Hepatocyte (in vitro differentiated cells): ENCODE data around the gene CEP55. TPM values are rescaled to one million over a fixed set of nuclear protein-coding genes. Genes with fewer than 3 reads are reported as not detected.
"Not testable (repeated sequence)": the region's sequence is repeated elsewhere in the genome, so short reads cannot be mapped to it uniquely, and the experiment has no call there.

Experiments
- DNase-seq: peaks from one replicate; pipeline ENCODE4 v3.0.0-alpha.2; 2016; ENCODE audit warnings: low spot score
- H2AFZ ChIP-seq: fragments of 200-600 bp; sonication (generic); 2 replicates; pipeline ENCODE4 v1.6.0; 2016; ENCODE audit warnings: antibody characterized with exemption, mild to moderate bottlenecking
- H3K27ac ChIP-seq: fragments of 200-600 bp; sonication (generic); 2 replicates; pipeline ENCODE4 v1.5.1; 2016; ENCODE audit warnings: mild to moderate bottlenecking
- H3K27me3 ChIP-seq: fragments of 200-600 bp; sonication (generic); 2 replicates; pipeline ENCODE4 v1.6.1; 2016
- H3K36me3 ChIP-seq: fragments of 200-600 bp; sonication (generic); replicated peaks from 2 replicates; pipeline ENCODE4 v1.5.1; 2016; ENCODE audit warnings: low read depth; ENCODE audit not compliant: insufficient read depth
- H3K4me1 ChIP-seq: fragments of 200-600 bp; sonication (generic); 2 replicates; pipeline ENCODE4 v1.5.1; 2016; ENCODE audit warnings: mild to moderate bottlenecking, moderate library complexity; ENCODE audit not compliant: insufficient read depth
- H3K4me2 ChIP-seq: fragments of 200-600 bp; sonication (generic); 2 replicates; pipeline ENCODE4 v1.6.0; 2016
- H3K4me3 ChIP-seq: fragments of 200-600 bp; sonication (generic); 2 replicates; pipeline ENCODE4 v1.5.1; 2016; ENCODE audit warnings: mild to moderate bottlenecking
- H3K79me2 ChIP-seq: fragments of 200-600 bp; sonication (generic); 2 replicates; pipeline ENCODE4 v1.6.0; 2017; ENCODE audit warnings: mild to moderate bottlenecking
- H3K9me2 ChIP-seq: fragments of 200-600 bp; sonication (generic); replicated peaks from 2 replicates; pipeline ENCODE4 v1.6.0; 2017; ENCODE audit warnings: mild to moderate bottlenecking; ENCODE audit not compliant: insufficient read depth
- H3K9me3 ChIP-seq: fragments of 200-600 bp; sonication (generic); 2 replicates; pipeline ENCODE4 v1.5.1; 2016; ENCODE audit warnings: low read depth, mild to moderate bottlenecking
- H4K20me1 ChIP-seq: fragments of 200-600 bp; sonication (generic); 2 replicates; pipeline ENCODE4 v1.6.0; 2016; ENCODE audit warnings: mild to moderate bottlenecking; ENCODE audit not compliant: insufficient read depth, poor library complexity, severe bottlenecking
- EZH2 ChIP-seq: fragments of 200-600 bp; sonication (generic); IDR thresholded peaks from 2 replicates; pipeline ENCODE4 v1.6.1; 2016; ENCODE audit warnings: antibody characterized with exemption, mild to moderate bottlenecking, borderline replicate concordance
- EZH2phosphoT487 ChIP-seq: fragments of 200-600 bp; sonication (generic); IDR thresholded peaks from one replicate; pipeline ENCODE4 v1.6.1; 2018; ENCODE audit warnings: antibody characterized with exemption, mild to moderate bottlenecking, low read depth, moderate library complexity; ENCODE audit not compliant: unreplicated experiment, severe bottlenecking
- WGBS: methylation state at CpG from one replicate; pipeline ENCODE4 v1.1.6; 2016; ENCODE audit warnings: low lambda C conversion rate; ENCODE audit errors: missing lambda C conversion rate; 5-methylcytosine and 5-hydroxymethylcytosine counted together
- polyA plus RNA-seq: library from polyadenylated mRNA; unstranded; fragments of >200 nt; fragmentation: Nextera tagmentation; extraction: Ambion mirVana; gene quantifications from 2 replicates; pipeline ENCODE4 v1.2.1, GENCODE V29; 2016
- total RNA-seq: library from RNA; depleted of rRNA; stranded (reverse); fragments of >200 nt; gene quantifications from 2 replicates; pipeline ENCODE4 v1.2.3, GENCODE V29; 2014
- TF ChIP-seq, protein P1 (sequence below): fragments of 200-600 bp; sonication (generic); IDR thresholded peaks from 2 replicates; pipeline ENCODE4 v1.5.1; 2016; ENCODE audit warnings: antibody characterized with exemption, mild to moderate bottlenecking; ENCODE audit not compliant: poor library complexity

Gene CEP55
- total and polyA plus RNA-seq, 2 experiments from 2014 or later, result 4.0 to 5.4 TPM

DNA sequence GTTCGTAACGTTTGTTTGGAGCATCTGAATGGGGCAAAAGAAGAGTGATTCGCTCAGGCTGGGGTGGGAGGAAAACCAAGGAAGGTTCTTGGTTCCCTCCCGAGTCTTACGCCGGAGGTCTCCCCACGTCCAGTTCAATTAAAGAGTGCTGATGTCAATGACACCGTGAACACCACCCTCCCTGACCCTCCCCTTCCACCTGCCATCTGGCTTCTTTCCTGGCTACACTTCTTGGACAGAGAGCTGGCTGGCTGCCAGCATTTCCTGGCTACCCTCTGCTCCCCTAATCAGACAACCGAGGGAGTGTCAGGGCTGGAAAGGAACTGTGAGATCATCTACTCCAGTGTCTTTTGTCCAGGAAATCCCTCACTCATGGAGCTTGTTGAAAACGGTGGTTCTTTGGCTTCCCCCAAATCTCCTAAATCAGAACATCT, 46.0 kb downstream of the CEP55 start:
- H3K27me3 ChIP-seq, result no peaks in the 10 kb centered on the region
- DNase-seq, result peak; percentile 79
- H4K20me1 ChIP-seq, result no peaks in the 10 kb centered on the region
- peak overlapping the region; percentile 72 for H3K27ac ChIP-seq
- no peaks in the 10 kb centered on the region for H3K9me3 ChIP-seq
- WGBS, result 34% methylated on average over 10 of the region's 10 CpGs
- H3K4me3 ChIP-seq, result no peak overlapping the region
- no peaks in the 10 kb centered on the region for H3K9me2 ChIP-seq
- peak overlapping the region; percentile 57 for H2AFZ ChIP-seq
- H3K4me2 ChIP-seq, result peak overlapping the region; percentile 76
- no peaks in the 10 kb centered on the region for H3K79me2 ChIP-seq
- TF ChIP-seq EZH2 (no peak), EZH2phosphoT487 (no peak)
- TF ChIP-seq, protein P1, sequence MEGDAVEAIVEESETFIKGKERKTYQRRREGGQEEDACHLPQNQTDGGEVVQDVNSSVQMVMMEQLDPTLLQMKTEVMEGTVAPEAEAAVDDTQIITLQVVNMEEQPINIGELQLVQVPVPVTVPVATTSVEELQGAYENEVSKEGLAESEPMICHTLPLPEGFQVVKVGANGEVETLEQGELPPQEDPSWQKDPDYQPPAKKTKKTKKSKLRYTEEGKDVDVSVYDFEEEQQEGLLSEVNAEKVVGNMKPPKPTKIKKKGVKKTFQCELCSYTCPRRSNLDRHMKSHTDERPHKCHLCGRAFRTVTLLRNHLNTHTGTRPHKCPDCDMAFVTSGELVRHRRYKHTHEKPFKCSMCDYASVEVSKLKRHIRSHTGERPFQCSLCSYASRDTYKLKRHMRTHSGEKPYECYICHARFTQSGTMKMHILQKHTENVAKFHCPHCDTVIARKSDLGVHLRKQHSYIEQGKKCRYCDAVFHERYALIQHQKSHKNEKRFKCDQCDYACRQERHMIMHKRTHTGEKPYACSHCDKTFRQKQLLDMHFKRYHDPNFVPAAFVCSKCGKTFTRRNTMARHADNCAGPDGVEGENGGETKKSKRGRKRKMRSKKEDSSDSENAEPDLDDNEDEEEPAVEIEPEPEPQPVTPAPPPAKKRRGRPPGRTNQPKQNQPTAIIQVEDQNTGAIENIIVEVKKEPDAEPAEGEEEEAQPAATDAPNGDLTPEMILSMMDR, result no peak
- H3K4me1 ChIP-seq, result no peaks in the 10 kb centered on the region
- H3K36me3 ChIP-seq, result no peaks in the 10 kb centered on the region

DNA sequence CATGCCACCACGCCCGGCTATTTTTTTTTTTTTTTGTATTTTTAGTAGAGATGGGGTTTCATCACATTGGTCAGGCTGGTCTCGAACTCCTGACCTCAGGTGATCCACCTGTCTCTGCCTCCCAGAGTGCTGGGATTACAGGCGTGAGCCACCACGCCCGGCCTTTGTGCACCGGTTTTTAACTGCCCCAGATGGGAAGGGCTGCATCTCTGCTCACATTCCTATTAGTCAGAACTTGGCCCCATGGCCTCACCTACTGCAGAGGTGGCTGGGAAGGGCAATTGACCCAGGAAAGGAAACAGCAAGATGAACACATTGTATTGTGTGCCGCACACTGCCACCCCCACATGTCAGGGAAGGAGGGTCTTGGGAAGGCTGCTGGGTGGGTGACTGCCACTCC, 50.6 kb downstream of the CEP55 start:
- H3K4me1 ChIP-seq, H3K27me3 ChIP-seq, H3K9me3 ChIP-seq, H4K20me1 ChIP-seq, H3K36me3 ChIP-seq, H3K4me3 ChIP-seq, H3K9me2 ChIP-seq, DNase-seq, H3K79me2 ChIP-seq, H3K4me2 ChIP-seq, H3K27ac ChIP-seq, H2AFZ ChIP-seq: not testable (repeated sequence)
- 91% methylated on average over 7 of the region's 8 CpGs for WGBS

DNA sequence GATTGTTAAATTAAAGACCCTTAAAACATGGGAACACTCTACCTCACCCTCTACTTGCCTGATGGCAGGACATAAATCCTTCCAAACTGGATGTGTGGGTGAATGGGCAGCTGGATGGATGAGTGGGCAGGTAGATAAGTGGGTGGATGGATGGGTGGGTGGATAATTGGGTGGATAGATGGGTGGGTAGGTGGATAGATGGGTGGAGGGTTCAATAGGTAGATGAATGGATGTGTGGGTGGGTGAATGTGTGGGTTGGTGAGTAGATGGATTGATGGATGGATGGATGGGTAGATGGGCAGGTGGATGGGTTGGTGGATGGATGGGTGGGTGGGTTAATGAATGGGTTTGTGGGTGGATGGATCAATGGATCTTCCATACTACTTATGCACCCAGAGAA, 51.1 kb downstream of the CEP55 start:
- Histone ChIP-seq H3K36me3 (no peaks in the 10 kb centered on the region), H3K27me3 (no peaks in the 10 kb centered on the region), H4K20me1 (no peaks in the 10 kb centered on the region), H2AFZ (no peak overlapping the region), H3K79me2 (no peaks in the 10 kb centered on the region), H3K4me1 (peaks cover 4% of the 10 kb centered on the region), H3K9me3 (no peaks in the 10 kb centered on the region), H3K9me2 (no peaks in the 10 kb centered on the region), H3K4me3 (no peak overlapping the region), H3K27ac (peak overlapping the region; percentile 93), H3K4me2 (no peak overlapping the region)
- no peak for DNase-seq
- no peak for TF ChIP-seq EZH2
- TF ChIP-seq, protein P1, result no peak
- no peak for TF ChIP-seq EZH2phosphoT487

DNA sequence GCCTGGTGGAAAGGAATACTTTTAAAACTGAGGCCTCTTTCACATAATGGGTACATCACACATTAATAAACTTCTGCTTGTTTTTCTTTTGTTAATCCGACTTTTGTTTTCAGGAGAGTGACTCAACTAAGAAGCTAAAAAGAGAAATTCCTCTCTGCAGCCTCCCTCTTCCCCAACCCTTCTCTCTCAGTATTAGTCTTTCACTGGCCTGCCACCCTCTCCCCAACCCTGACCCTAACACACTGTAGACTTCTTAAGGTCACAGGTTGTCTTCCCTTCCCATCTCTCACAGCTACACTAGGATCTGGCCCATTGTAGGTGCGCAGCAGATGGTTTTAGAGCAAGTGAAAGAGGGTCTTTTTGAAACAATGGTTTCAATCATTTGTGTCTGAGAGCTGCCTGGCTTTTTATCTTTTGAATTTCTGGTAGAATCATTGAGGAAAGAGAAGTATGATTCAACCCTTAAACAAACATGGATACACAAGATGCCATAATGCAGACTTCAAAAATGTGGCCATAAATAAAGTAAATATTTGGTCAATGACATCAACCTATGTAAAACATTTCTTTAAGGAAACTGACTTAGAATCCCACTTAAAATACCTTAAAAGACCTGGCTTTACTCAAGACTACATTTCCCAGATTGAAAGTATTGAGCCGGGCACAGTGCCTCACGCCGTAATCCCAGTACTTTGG, 52.1 kb downstream of the CEP55 start:
- H3K9me2 ChIP-seq, result no peaks in the 10 kb centered on the region
- no peak overlapping the region for H3K4me3 ChIP-seq
- H3K4me2 ChIP-seq, result no peak overlapping the region
- peak; percentile 32 for DNase-seq
- no peaks in the 10 kb centered on the region for H3K36me3 ChIP-seq
- H3K27me3 ChIP-seq, result no peaks in the 10 kb centered on the region
- no peak overlapping the region for H2AFZ ChIP-seq
- no peaks in the 10 kb centered on the region for H3K9me3 ChIP-seq
- no peaks in the 10 kb centered on the region for H4K20me1 ChIP-seq
- H3K79me2 ChIP-seq, result no peaks in the 10 kb centered on the region
- H3K27ac ChIP-seq, result peak overlapping the region; percentile 93
- 73% methylated on average over 5 of the region's 5 CpGs for WGBS
- TF ChIP-seq EZH2phosphoT487 (no peak), EZH2 (no peak)
- TF ChIP-seq, protein P1, result no peak
- peaks cover 4% of the 10 kb centered on the region for H3K4me1 ChIP-seq
